Fibroblast of lung (primary cell): Measurements from ENCODE around the gene PIM3. TPM values are rescaled to one million over a fixed set of nuclear protein-coding genes. Genes with fewer than 3 reads are reported as not detected.

Source experiments
- DNase-seq, 2 donors: peaks; one replicate each; pipeline versions ENCODE4 v3.0.0 to v3.0.0-alpha.2; 2010; ENCODE audit warnings: low read depth in 2 of 2
- H2AFZ ChIP-seq: 2 replicates; pipeline ENCODE4 v1.5.1; 2012; ENCODE audit warnings: low read length, control low read depth, inconsistent platforms
- H3K27ac ChIP-seq: 2 replicates; pipeline ENCODE4 v1.5.1; 2011; ENCODE audit warnings: low read length, control low read depth; ENCODE audit not compliant: insufficient read depth
- H3K27me3 ChIP-seq: 2 replicates; pipeline ENCODE4 v1.5.1; 2011; ENCODE audit warnings: mild to moderate bottlenecking, low read length; ENCODE audit not compliant: control insufficient read depth, insufficient read depth
- H3K36me3 ChIP-seq: 2 replicates; pipeline ENCODE4 v1.5.1; 2011; ENCODE audit warnings: low read length; ENCODE audit not compliant: control insufficient read depth, insufficient read depth
- H3K4me1 ChIP-seq: 2 replicates; pipeline ENCODE4 v1.5.1; 2011; ENCODE audit warnings: low read length; ENCODE audit not compliant: control insufficient read depth, insufficient read depth; ENCODE audit errors: extremely low read depth
- H3K4me2 ChIP-seq: 2 replicates; pipeline ENCODE4 v1.5.1; 2011; ENCODE audit warnings: low read length, control low read depth; ENCODE audit not compliant: insufficient read depth; ENCODE audit errors: extremely low read depth
- H3K4me3 ChIP-seq, 4 experiments: fragments of 200-600 bp in 1 of 4; sonication (generic) in 1 of 4; replicated peaks in 1 of 4; 2 replicates each; pipeline ENCODE4 v1.5.1; 2011 to 2016; ENCODE audit warnings: low read length in 4 of 4, low read depth in 3 of 4, mild to moderate bottlenecking in 3 of 4, control low read depth in 2 of 4, inconsistent platforms in 1 of 4, mixed read lengths in 1 of 4; ENCODE audit not compliant: insufficient read depth in 1 of 4; ENCODE audit errors: control extremely low read depth in 1 of 4
- H3K79me2 ChIP-seq: 2 replicates; pipeline ENCODE4 v1.5.1; 2012; ENCODE audit warnings: mild to moderate bottlenecking, low read length, inconsistent platforms; ENCODE audit not compliant: control insufficient read depth, insufficient read depth
- H3K9ac ChIP-seq: 2 replicates; pipeline ENCODE4 v1.5.1; 2011; ENCODE audit warnings: mild to moderate bottlenecking, low read length, control low read depth; ENCODE audit not compliant: insufficient read depth
- H3K9me3 ChIP-seq: 2 replicates; pipeline ENCODE4 v1.5.1; 2012; ENCODE audit warnings: low read depth, low read length; ENCODE audit not compliant: control insufficient read depth, insufficient read depth
- H4K20me1 ChIP-seq: 2 replicates; pipeline ENCODE4 v1.5.1; 2011; ENCODE audit warnings: low read length; ENCODE audit not compliant: control insufficient read depth, insufficient read depth; ENCODE audit errors: extremely low read depth
- CTCF ChIP-seq, 2 donors: IDR thresholded peaks in 1 of 2; conservative IDR thresholded peaks in 1 of 2; 1 replicate in 1 of 2; 2 replicates in 1 of 2; pipeline ENCODE4 v1.5.1; 2011 to 2012; ENCODE audit warnings: low read length in 2 of 2, control low read depth in 1 of 2, inconsistent platforms in 1 of 2, low read depth in 1 of 2, mild to moderate bottlenecking in 1 of 2
- EZH2 ChIP-seq: IDR thresholded peaks from 2 replicates; pipeline ENCODE4 v1.5.1; 2012; ENCODE audit warnings: low read length, control low read depth, mild to moderate bottlenecking; ENCODE audit errors: missing control alignments
- polyA plus RNA-seq, 2 donors: library from polyadenylated mRNA; depleted of rRNA in 1 of 2; stranded (reverse) in 1 of 2; unstranded in 1 of 2; fragments of >200 nt; gene quantifications; 2 replicates each; pipeline ENCODE4 v1.2.1, GENCODE V29; 2011 to 2012; ENCODE audit warnings: missing spikeins in 1 of 2
- total RNA-seq: library from RNA; depleted of rRNA; stranded (reverse); fragments of >200 nt; gene quantifications from 2 replicates; pipeline ENCODE4 v1.2.1, GENCODE V29; 2014

Gene PIM3
- total and polyA plus RNA-seq, 2 donors (not counting 1 experiment from before 2014, with no cell fraction given): 6.8 to 47.7 TPM

- Histone ChIP-seq H3K9me3 (no peaks in the 10 kb centered on the region), H3K4me3 (no peak overlapping the region), H3K79me2 (no peaks in the 10 kb centered on the region), H3K4me1 (no peaks in the 10 kb centered on the region), H3K36me3 (peaks cover 5% of the 10 kb centered on the region), H3K27me3 (no peaks in the 10 kb centered on the region), H3K9ac (no peak overlapping the region), H3K4me2 (no peak overlapping the region), H2AFZ (no peak overlapping the region), H3K27ac (no peak overlapping the region), H4K20me1 (no peaks in the 10 kb centered on the region)
- DNase-seq: no peak
- TF ChIP-seq EZH2 (no peak), CTCF (conservative IDR thresholded peaks at IDR 0.05 in 1 of 2, IDR thresholded peaks at IDR 0.05 in 1 of 2; ENCODE audit: low read depth in 1 of 2, low read length in 2 of 2) (no peak)
Measured at GRCh38 chr22:49928555-49929210, 31.9 kb upstream of the PIM3 start.

DNA sequence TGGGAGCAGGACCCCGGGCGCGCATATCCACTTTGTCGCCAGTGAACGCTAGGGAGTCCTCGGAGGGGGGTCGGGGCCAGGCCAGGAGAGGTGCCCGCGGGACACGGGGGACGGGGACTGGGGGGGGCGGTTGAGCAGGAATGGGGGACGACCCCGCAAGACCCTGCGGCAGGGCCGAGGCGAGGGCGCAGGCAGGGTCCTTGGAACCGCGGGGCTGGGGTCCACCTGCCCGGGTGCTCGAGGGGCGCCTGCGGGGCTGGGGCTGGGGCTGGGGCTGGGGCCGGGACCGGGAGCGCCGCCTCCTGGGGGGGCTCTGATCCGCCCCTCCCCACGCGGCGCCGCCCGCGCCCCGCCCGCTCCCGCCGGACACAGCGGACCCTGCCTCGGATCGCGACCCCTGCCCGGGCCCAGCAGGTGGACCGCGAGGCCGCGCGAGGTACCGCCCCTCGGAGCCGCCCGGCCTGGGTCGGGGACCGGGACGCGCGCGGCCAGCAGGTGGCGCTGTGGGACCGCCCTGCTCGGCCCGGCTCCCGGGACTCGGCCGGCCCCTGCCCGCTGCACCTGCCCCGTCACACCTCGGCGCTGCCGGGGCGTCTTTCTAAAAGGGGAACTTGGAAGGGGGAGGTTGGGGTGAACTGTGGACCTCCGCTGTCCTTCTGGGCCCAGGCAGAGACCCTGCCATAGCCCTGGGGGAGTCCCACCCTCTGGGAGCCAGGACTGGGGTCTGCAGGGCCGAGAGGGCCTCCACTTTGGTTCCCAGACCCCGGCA lies 31.2 kb upstream of the PIM3 start:
- DNase-seq: no peak
- H2AFZ ChIP-seq: no peak overlapping the region

More for the DNA sequence above, 31.2 kb upstream of the PIM3 start:
- Histone ChIP-seq H3K4me1 (peaks cover 4% of the 10 kb centered on the region), H3K4me2 (no peak overlapping the region), H3K27ac (no peak overlapping the region), H3K9me3 (no peaks in the 10 kb centered on the region), H3K36me3 (peaks cover 4% of the 10 kb centered on the region), H3K9ac (no peak overlapping the region), H3K79me2 (no peaks in the 10 kb centered on the region), H4K20me1 (no peaks in the 10 kb centered on the region), H3K4me3 (no peak overlapping the region), H3K27me3 (no peaks in the 10 kb centered on the region)
- TF ChIP-seq CTCF (conservative IDR thresholded peaks at IDR 0.05 in 1 of 2, IDR thresholded peaks at IDR 0.05 in 1 of 2; ENCODE audit: low read depth in 1 of 2, low read length in 2 of 2) (peak; percentile 25 to 51), EZH2 (no peak)
